ENCODE data around the gene CAP2.

Gene CAP2

GRCh38 chr6:17470202-17470937 is 77.0 kb downstream of the CAP2 start:
- H4K20me1 ChIP-seq (ENCODE audit: insufficient read depth, low read length), result no peaks in the 10 kb centered on the region
- no peaks in the 10 kb centered on the region for H3K4me1 ChIP-seq (ENCODE audit: insufficient read depth, low read length)
- H3K9me3 ChIP-seq (ENCODE audit: insufficient read depth, low read length, severe bottlenecking), result no peaks in the 10 kb centered on the region
- no peak overlapping the region for H2AFZ ChIP-seq (ENCODE audit: low read depth, low read length)
- H3K4me2 ChIP-seq (ENCODE audit: insufficient read depth, low read length), result no peak overlapping the region
- no peaks in the 10 kb centered on the region for H3K36me3 ChIP-seq (ENCODE audit: insufficient read depth, low read length)
- no peak for ATAC-seq (ENCODE audit: insufficient read depth, low read depth)
- H3K4me3 ChIP-seq (ENCODE audit: low read depth in 1 of 2, low read length in 2 of 2), result no peak overlapping the region
- no peak overlapping the region for H3K9ac ChIP-seq (ENCODE audit: low read depth, low read length)
- H3K27me3 ChIP-seq (ENCODE audit: insufficient read depth, low read length, poor library complexity), result no peaks in the 10 kb centered on the region
- DNase-seq, result no peak
- H3K27ac ChIP-seq (ENCODE audit: low read length), result no peak overlapping the region
- H3K79me2 ChIP-seq (ENCODE audit: insufficient read depth, low read length), result no peaks in the 10 kb centered on the region
- TF ChIP-seq, protein P1, sequence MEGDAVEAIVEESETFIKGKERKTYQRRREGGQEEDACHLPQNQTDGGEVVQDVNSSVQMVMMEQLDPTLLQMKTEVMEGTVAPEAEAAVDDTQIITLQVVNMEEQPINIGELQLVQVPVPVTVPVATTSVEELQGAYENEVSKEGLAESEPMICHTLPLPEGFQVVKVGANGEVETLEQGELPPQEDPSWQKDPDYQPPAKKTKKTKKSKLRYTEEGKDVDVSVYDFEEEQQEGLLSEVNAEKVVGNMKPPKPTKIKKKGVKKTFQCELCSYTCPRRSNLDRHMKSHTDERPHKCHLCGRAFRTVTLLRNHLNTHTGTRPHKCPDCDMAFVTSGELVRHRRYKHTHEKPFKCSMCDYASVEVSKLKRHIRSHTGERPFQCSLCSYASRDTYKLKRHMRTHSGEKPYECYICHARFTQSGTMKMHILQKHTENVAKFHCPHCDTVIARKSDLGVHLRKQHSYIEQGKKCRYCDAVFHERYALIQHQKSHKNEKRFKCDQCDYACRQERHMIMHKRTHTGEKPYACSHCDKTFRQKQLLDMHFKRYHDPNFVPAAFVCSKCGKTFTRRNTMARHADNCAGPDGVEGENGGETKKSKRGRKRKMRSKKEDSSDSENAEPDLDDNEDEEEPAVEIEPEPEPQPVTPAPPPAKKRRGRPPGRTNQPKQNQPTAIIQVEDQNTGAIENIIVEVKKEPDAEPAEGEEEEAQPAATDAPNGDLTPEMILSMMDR (IDR thresholded peaks at IDR 0.05; ENCODE audit: borderline replicate concordance, extremely low read depth, low read length, poor library complexity, severe bottlenecking), result no peak
- no peak for TF ChIP-seq EZH2 (IDR thresholded peaks at IDR 0.05; ENCODE audit: borderline replicate concordance, low read depth, low read length, severe bottlenecking)

DNA sequence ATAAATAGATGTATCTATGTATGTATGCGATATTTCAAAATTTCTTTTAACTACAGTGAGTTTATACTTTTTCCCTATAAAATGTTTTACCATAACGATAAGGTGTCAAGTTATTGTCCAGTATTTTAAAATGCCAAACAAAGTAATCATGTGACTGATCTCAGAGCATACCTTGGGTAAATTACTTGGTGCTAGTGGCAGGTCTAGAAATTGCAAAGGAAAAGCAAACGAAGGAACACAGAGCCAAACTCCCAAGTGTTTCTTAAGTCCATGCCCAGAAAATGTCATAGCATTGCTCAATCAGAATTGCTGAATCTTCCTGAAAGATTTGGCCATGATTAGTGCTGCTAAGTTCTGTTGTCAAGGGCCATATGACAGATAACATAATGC is 77.5 kb downstream of the CAP2 start:
- DNase-seq, result no peak
- Histone ChIP-seq H3K79me2 (ENCODE audit: insufficient read depth, low read length) (no peaks in the 10 kb centered on the region), H3K27ac (ENCODE audit: low read length) (no peak overlapping the region)

DNA sequence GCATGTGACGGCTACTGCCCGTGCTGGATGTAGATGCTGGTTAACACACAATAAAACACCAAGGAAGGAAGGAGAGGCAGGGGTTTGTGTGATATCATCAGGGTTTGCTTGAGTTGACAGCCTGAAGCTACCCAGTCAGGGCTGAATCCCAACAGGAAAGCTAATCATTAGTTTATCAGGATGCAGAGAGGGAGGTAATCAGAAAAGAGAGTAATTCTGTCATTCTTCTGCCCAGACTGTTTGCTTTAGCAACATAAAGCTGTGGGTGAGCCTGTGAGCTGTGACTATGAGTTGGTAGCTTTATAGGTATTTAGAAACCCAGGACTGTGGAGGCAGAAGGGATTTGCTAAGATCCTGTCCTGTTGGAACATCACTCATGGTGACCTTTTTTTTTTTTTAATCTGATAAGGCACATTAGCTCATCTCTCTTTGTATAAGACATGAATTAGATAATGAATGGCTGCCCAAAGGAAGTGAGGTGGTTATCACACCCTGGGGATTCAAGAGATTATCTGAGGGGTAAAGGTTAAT is 79.3 kb downstream of the CAP2 start:
- no peak for TF ChIP-seq EZH2 (IDR thresholded peaks at IDR 0.05; ENCODE audit: borderline replicate concordance, low read depth, low read length, severe bottlenecking)
- TF ChIP-seq, protein P1 (IDR thresholded peaks at IDR 0.05; ENCODE audit: borderline replicate concordance, extremely low read depth, low read length, poor library complexity, severe bottlenecking), result no peak
- H3K36me3 ChIP-seq (ENCODE audit: insufficient read depth, low read length), result no peaks in the 10 kb centered on the region
- no peak for DNase-seq
- no peak overlapping the region for H2AFZ ChIP-seq (ENCODE audit: low read depth, low read length)
- H3K9ac ChIP-seq (ENCODE audit: low read depth, low read length), result no peak overlapping the region
- H3K4me3 ChIP-seq (ENCODE audit: low read depth in 1 of 2, low read length in 2 of 2), result no peak overlapping the region
- no peak overlapping the region for H3K27ac ChIP-seq (ENCODE audit: low read length)
- H3K27me3 ChIP-seq (ENCODE audit: insufficient read depth, low read length, poor library complexity), result no peaks in the 10 kb centered on the region
- H3K79me2 ChIP-seq (ENCODE audit: insufficient read depth, low read length), result no peaks in the 10 kb centered on the region
- no peaks in the 10 kb centered on the region for H3K4me1 ChIP-seq (ENCODE audit: insufficient read depth, low read length)
- no peaks in the 10 kb centered on the region for H3K9me3 ChIP-seq (ENCODE audit: insufficient read depth, low read length, severe bottlenecking)
- no peak for ATAC-seq (ENCODE audit: insufficient read depth, low read depth)
- no peak overlapping the region for H3K4me2 ChIP-seq (ENCODE audit: insufficient read depth, low read length)
- no peaks in the 10 kb centered on the region for H4K20me1 ChIP-seq (ENCODE audit: insufficient read depth, low read length)

More for the DNA sequence above, 77.5 kb downstream of the CAP2 start:
- Histone ChIP-seq H3K4me1 (ENCODE audit: insufficient read depth, low read length) (no peaks in the 10 kb centered on the region), H3K9ac (ENCODE audit: low read depth, low read length) (no peak overlapping the region), H3K4me3 (ENCODE audit: low read depth in 1 of 2, low read length in 2 of 2) (no peak overlapping the region), H3K9me3 (ENCODE audit: insufficient read depth, low read length, severe bottlenecking) (no peaks in the 10 kb centered on the region), H3K4me2 (ENCODE audit: insufficient read depth, low read length) (no peak overlapping the region), H4K20me1 (ENCODE audit: insufficient read depth, low read length) (no peaks in the 10 kb centered on the region), H2AFZ (ENCODE audit: low read depth, low read length) (no peak overlapping the region), H3K27me3 (ENCODE audit: insufficient read depth, low read length, poor library complexity) (no peaks in the 10 kb centered on the region), H3K36me3 (ENCODE audit: insufficient read depth, low read length) (no peaks in the 10 kb centered on the region)
- TF ChIP-seq, protein P1 (IDR thresholded peaks at IDR 0.05; ENCODE audit: borderline replicate concordance, extremely low read depth, low read length, poor library complexity, severe bottlenecking), result no peak
- no peak for TF ChIP-seq EZH2 (IDR thresholded peaks at IDR 0.05; ENCODE audit: borderline replicate concordance, low read depth, low read length, severe bottlenecking)
- no peak for ATAC-seq (ENCODE audit: insufficient read depth, low read depth)
